OCI-LY1 (cell line): ENCODE measurements around the gene B4GALT1.

Experiments
- H2AFZ ChIP-seq: fragments of 200-600 bp; sonication (generic), shearing (Covaris generic); 2 replicates; pipeline ENCODE4 v1.6.0; 2014; ENCODE audit warnings: antibody characterized with exemption, mild to moderate bottlenecking, low read length
- H3F3A ChIP-seq: fragments of 200-600 bp; sonication (generic), shearing (Covaris generic); 2 replicates; pipeline ENCODE4 v1.6.0; 2014; ENCODE audit warnings: mild to moderate bottlenecking, antibody characterized with exemption, low read length, moderate library complexity; ENCODE audit not compliant: insufficient read depth
- H3K27ac ChIP-seq: fragments of 200-600 bp; sonication (generic); 2 replicates; pipeline ENCODE4 v1.5.1; 2014; ENCODE audit warnings: low read length, mixed run types, mild to moderate bottlenecking, low read depth; ENCODE audit not compliant: poor library complexity, severe bottlenecking
- H3K27me3 ChIP-seq: fragments of 200-600 bp; sonication (generic); 2 replicates; pipeline ENCODE4 v1.6.0; 2014; ENCODE audit warnings: antibody characterized with exemption, mild to moderate bottlenecking, low read length, moderate library complexity; ENCODE audit not compliant: insufficient read depth
- H3K36me3 ChIP-seq: fragments of 200-600 bp; sonication (generic); 2 replicates; pipeline ENCODE4 v1.6.1; 2014; ENCODE audit warnings: mild to moderate bottlenecking, antibody characterized with exemption, low read length, moderate library complexity, mixed read lengths; ENCODE audit not compliant: insufficient read depth
- H3K4me1 ChIP-seq: fragments of 200-600 bp; sonication (generic); 2 replicates; pipeline ENCODE4 v1.5.1; 2014; ENCODE audit warnings: mild to moderate bottlenecking, low read length, moderate library complexity; ENCODE audit not compliant: insufficient read depth, severe bottlenecking
- H3K4me2 ChIP-seq: fragments of 200-600 bp; sonication (generic), shearing (Covaris generic); 2 replicates; pipeline ENCODE4 v1.6.1; 2014; ENCODE audit warnings: low read length
- H3K4me3 ChIP-seq: fragments of 200-600 bp; sonication (generic); 2 replicates; pipeline ENCODE4 v1.5.1; 2014; ENCODE audit warnings: low read length, low read depth, mild to moderate bottlenecking, mixed read lengths; ENCODE audit not compliant: poor library complexity, severe bottlenecking
- H3K79me2 ChIP-seq: fragments of 200-600 bp; shearing (Covaris generic); 2 replicates; pipeline ENCODE4 v1.6.1; 2016; ENCODE audit warnings: mixed run types, low read length, mixed read lengths; ENCODE audit not compliant: insufficient read depth
- H3K9ac ChIP-seq: fragments of 200-600 bp; sonication (generic), shearing (Covaris generic); 2 replicates; pipeline ENCODE4 v1.6.1; 2014; ENCODE audit warnings: mild to moderate bottlenecking, low read length, mixed read lengths
- H3K9me2 ChIP-seq: fragments of 200-600 bp; sonication (generic), shearing (Covaris generic); 2 replicates; pipeline ENCODE4 v1.6.1; 2014; ENCODE audit warnings: low read depth, mild to moderate bottlenecking, low read length, mixed read lengths
- H3K9me3 ChIP-seq: fragments of 200-600 bp; shearing (Covaris generic); 2 replicates; pipeline ENCODE4 v1.6.1; 2014; ENCODE audit warnings: low read length, mixed read lengths
- H4K20me1 ChIP-seq: fragments of 200-600 bp; sonication (generic), shearing (Covaris generic); 2 replicates; pipeline ENCODE4 v1.6.0; 2016; ENCODE audit warnings: mild to moderate bottlenecking, low read length; ENCODE audit not compliant: insufficient read depth
- CTCF ChIP-seq: fragments of 200-600 bp; sonication (generic), shearing (Covaris generic); IDR thresholded peaks from 2 replicates; pipeline ENCODE4 v1.5.1; 2017; ENCODE audit warnings: mild to moderate bottlenecking, antibody characterized with exemption, low read length, moderate library complexity, mixed read lengths
- EZH2 ChIP-seq: fragments of 200-600 bp; sonication (generic), shearing (Covaris generic); IDR thresholded peaks from 2 replicates; pipeline ENCODE4 v1.8.0; 2017; ENCODE audit warnings: borderline replicate concordance, mixed run types, mild to moderate bottlenecking, antibody characterized with exemption, low read length, moderate library complexity, mixed read lengths

Gene B4GALT1

DNA sequence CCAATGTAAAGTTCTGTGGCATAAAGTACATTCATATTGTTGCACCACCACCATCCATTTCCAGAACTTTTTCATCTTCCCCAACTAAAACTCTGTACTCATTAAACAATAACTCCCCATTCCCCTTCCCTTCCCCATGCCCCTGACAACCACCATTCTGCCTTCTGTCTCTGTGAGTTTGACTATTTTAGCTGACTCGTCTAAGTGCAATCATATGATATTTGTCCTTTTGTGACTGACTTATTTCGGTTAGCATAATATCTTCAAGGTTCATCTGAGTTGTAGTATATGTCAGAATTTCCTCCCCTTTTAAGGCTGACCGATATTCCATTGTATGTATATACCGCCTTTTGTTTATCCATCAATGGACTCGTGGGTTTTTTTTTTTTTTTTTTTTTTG, 61.6 kb downstream of the B4GALT1 start:
- no peak for TF ChIP-seq CTCF
- TF ChIP-seq EZH2, result no peak

DNA sequence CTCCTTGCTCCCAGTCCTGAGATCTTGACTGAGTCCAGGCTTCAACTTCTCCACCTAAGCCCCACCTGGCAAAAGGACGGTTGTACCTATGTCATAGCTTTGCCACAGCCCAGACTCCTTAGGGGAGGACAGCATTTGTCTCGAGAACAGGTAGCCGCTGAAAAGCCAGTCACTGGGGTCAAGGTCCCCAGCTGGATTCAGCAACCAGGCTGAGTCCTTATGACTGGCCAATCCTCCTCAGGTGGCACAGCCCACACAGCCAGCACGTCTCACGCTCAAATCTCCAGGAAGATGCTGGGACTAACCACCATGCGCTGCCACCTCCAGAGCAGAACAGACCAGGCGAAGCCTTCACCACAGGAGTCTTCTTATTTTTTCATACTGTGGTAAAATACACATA, 62.7 kb downstream of the B4GALT1 start:
- Histone ChIP-seq H3K4me3 (no peak overlapping the region), H3K27ac (no peak overlapping the region), H3K4me2 (no peak overlapping the region), H3K9me2 (no peaks in the 10 kb centered on the region), H2AFZ (no peak overlapping the region), H3K79me2 (no peaks in the 10 kb centered on the region), H3K9ac (no peak overlapping the region), H3F3A (no peaks in the 10 kb centered on the region), H3K4me1 (no peaks in the 10 kb centered on the region), H3K27me3 (no peaks in the 10 kb centered on the region), H3K36me3 (no peaks in the 10 kb centered on the region), H4K20me1 (no peaks in the 10 kb centered on the region), H3K9me3 (no peaks in the 10 kb centered on the region)
- no peak for TF ChIP-seq CTCF
- no peak for TF ChIP-seq EZH2

More for the DNA sequence above, 61.6 kb downstream of the B4GALT1 start:
- no peak overlapping the region for H3K4me2 ChIP-seq
- no peaks in the 10 kb centered on the region for H3K9me3 ChIP-seq
- H3F3A ChIP-seq, result no peaks in the 10 kb centered on the region
- H4K20me1 ChIP-seq, result no peaks in the 10 kb centered on the region
- H2AFZ ChIP-seq, result no peak overlapping the region
- no peak overlapping the region for H3K27ac ChIP-seq
- H3K4me3 ChIP-seq, result no peak overlapping the region
- H3K27me3 ChIP-seq, result no peaks in the 10 kb centered on the region
- no peak overlapping the region for H3K9ac ChIP-seq
- no peaks in the 10 kb centered on the region for H3K79me2 ChIP-seq
- no peaks in the 10 kb centered on the region for H3K36me3 ChIP-seq
- no peaks in the 10 kb centered on the region for H3K9me2 ChIP-seq
- H3K4me1 ChIP-seq, result no peaks in the 10 kb centered on the region

DNA sequence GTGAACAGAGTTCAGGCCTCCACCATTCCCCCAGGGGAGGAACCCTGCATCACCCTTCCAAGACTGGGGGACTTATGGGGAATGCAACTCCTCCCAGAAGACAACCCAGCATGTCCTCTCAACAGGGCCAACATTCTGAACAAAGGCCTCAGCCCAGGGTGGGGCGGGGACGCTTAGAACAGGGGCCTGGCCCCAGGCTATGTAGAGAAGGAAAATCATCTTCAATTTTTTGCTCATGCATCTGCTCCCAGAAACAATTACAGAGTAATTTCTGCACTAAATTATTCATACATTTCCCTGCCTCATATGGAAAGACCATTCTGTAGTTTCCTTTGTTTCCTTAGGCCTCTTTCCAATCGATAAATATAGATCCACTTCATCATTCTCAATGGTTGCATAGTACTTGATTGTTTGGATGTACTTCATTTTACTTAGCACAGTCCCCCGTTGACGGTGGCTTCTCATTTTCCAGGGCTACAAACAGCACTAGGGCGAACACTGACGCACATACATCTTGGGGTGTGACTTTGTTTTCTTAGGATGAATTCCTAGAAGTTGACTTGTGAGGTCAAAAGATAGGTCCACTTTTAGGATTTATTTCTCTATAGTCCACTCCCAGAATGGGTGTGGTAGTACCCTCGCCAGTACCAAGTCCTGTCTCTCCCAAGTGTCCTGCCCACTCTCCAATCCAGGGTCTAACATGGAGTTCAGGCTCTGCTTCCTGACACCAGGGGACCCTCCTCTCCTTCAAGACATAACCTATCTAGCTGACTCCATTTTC, 63.4 kb downstream of the B4GALT1 start:
- no peak overlapping the region for H3K4me2 ChIP-seq

More for the DNA sequence above, 63.4 kb downstream of the B4GALT1 start:
- no peaks in the 10 kb centered on the region for H3K36me3 ChIP-seq
- H3F3A ChIP-seq, result no peaks in the 10 kb centered on the region
- no peaks in the 10 kb centered on the region for H3K4me1 ChIP-seq
- H3K27ac ChIP-seq, result no peak overlapping the region
- no peaks in the 10 kb centered on the region for H3K9me3 ChIP-seq
- TF ChIP-seq EZH2 (no peak), CTCF (no peak)
- no peak overlapping the region for H3K9ac ChIP-seq
- no peaks in the 10 kb centered on the region for H3K79me2 ChIP-seq
- no peak overlapping the region for H2AFZ ChIP-seq
- H3K9me2 ChIP-seq, result no peaks in the 10 kb centered on the region
- no peak overlapping the region for H3K4me3 ChIP-seq
- no peaks in the 10 kb centered on the region for H3K27me3 ChIP-seq
- no peaks in the 10 kb centered on the region for H4K20me1 ChIP-seq
